HEK293T (cell line): ENCODE results near the gene GAK.

ENCODE experiments used
- CTCF ChIA-PET: fragments of 350-600 bp; formaldehyde crosslinking; extraction: SDS; loops from one replicate; lab custom pipeline; 2021; ENCODE audit warnings: antibody characterized with exemption, inconsistent platforms; lab: Yijun Ruan, JAX
- POLR2A ChIA-PET: fragments of 350-600 bp; formaldehyde crosslinking; extraction: SDS; loops from one replicate; lab custom pipeline; 2020; ENCODE audit warnings: antibody characterized with exemption, inconsistent platforms; lab: Yijun Ruan, JAX
- DNase-seq: peaks from one replicate; pipeline ENCODE4 v3.0.0; 2012; ENCODE audit warnings: mixed read lengths; ENCODE audit errors: extremely low spot score
- ARNT ChIP-seq: fragments of 450-650 bp; IDR thresholded peaks from 2 replicates; pipeline ENCODE4 v1.6.1; 2017; ENCODE audit warnings: mild to moderate bottlenecking
- BHLHE40 ChIP-seq: fragments of 450-650 bp; IDR thresholded peaks from 2 replicates; pipeline ENCODE4 v1.6.1; 2016; ENCODE audit warnings: mild to moderate bottlenecking, moderate library complexity, borderline replicate concordance
- CTBP1 ChIP-seq: fragments of 450-650 bp; IDR thresholded peaks from 2 replicates; pipeline ENCODE4 v1.6.1; 2016; ENCODE audit warnings: borderline replicate concordance
- ELF4 ChIP-seq: fragments of 450-650 bp; IDR thresholded peaks from 2 replicates; pipeline ENCODE4 v1.6.1; 2017; ENCODE audit warnings: antibody characterized with exemption
- FOXA1 ChIP-seq: fragments of 450-650 bp; IDR thresholded peaks from 2 replicates; pipeline ENCODE4 v1.6.1; 2016; ENCODE audit warnings: mild to moderate bottlenecking
- FOXK2 ChIP-seq: fragments of 450-650 bp; IDR thresholded peaks from 2 replicates; pipeline ENCODE4 v1.6.1; 2016; ENCODE audit warnings: mild to moderate bottlenecking
- FOXM1 ChIP-seq: fragments of 450-650 bp; IDR thresholded peaks from 2 replicates; pipeline ENCODE4 v1.6.1; 2017; ENCODE audit warnings: mild to moderate bottlenecking, borderline replicate concordance
- HDGF ChIP-seq: fragments of 450-650 bp; IDR thresholded peaks from 2 replicates; pipeline ENCODE4 v1.6.1; 2017; ENCODE audit warnings: antibody characterized with exemption, borderline replicate concordance
- L3MBTL2 ChIP-seq: fragments of 450-650 bp; conservative IDR thresholded peaks from 2 replicates; pipeline ENCODE4 v1.6.1; 2016; ENCODE audit warnings: mild to moderate bottlenecking
- LEF1 ChIP-seq: fragments of 450-650 bp; IDR thresholded peaks from 2 replicates; pipeline ENCODE4 v1.6.1; 2017; ENCODE audit warnings: mild to moderate bottlenecking, borderline replicate concordance
- NFRKB ChIP-seq: fragments of 450-650 bp; IDR thresholded peaks from 2 replicates; pipeline ENCODE4 v1.6.1; 2016; ENCODE audit warnings: mild to moderate bottlenecking, moderate library complexity
- SP1 ChIP-seq: fragments of 450-650 bp; IDR thresholded peaks from 2 replicates; pipeline ENCODE4 v1.6.1; 2017
- SUZ12 ChIP-seq: fragments of 450-650 bp; IDR thresholded peaks from 2 replicates; pipeline ENCODE4 v1.6.1; 2016; ENCODE audit warnings: mild to moderate bottlenecking
- TARDBP ChIP-seq: fragments of 450-650 bp; IDR thresholded peaks from 2 replicates; pipeline ENCODE4 v1.6.1; 2016
- ZNF384 ChIP-seq: fragments of 450-650 bp; IDR thresholded peaks from 2 replicates; pipeline ENCODE4 v1.6.1; 2016
- TF ChIP-seq, protein P1 (sequence below): fragments of 450-650 bp; IDR thresholded peaks from 2 replicates; pipeline ENCODE4 v1.6.1; 2016

GAK gene

DNA sequence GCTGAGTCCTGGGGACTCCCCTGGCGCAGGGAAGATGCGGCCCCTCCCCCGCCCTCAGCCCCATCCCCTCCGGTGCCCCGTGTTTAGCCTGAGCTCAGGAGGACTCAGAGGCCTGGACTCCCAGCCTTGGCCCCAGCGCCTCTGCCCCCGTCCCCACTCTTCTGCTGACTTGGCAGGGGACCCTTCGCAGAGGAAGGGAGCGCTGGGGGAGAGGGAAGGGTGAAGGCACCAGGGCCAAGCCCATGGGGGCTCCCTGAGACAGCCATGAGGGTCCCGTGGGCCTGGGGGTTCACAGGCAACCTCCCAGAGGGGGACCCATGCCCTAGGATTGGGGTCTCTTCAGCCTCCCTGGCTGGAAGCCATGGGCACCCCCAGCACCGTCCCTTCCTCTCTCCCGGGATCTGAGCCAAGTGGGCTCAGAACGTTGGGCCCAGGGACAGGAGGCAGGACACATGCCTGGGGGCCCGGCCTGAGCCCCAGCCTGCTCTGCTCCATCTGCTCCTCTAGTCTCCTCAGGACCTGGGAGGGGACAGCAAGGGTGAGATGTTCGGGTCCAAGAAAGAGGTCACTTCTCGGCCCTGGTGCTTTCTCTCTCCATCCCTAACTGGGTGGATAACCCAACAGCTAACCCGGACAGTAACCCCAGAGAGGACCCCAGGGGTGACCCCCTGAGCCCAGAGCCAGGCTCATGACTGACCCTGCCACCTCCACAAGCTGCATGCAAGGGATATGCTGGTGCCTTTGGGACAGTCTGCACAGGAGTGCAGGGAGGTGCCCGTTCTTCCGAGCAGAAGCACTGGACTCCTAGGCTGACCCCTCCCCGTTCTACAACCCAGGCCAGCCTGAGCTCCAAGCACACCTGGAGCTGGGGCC is 104.7 kb downstream of the GAK start:
- ChIA-PET CTCF (no interaction called here), POLR2A (interaction anchor here (1.5 kb wide), 1 partner anchor 45 kb away, joined by 5 read pairs; no protein-coding TSS in a partner anchor)
- TF ChIP-seq FOXK2 (no peak), NFRKB (no peak), L3MBTL2 (no peak), BHLHE40 (no peak), CTBP1 (no peak)
- TF ChIP-seq, protein P1, sequence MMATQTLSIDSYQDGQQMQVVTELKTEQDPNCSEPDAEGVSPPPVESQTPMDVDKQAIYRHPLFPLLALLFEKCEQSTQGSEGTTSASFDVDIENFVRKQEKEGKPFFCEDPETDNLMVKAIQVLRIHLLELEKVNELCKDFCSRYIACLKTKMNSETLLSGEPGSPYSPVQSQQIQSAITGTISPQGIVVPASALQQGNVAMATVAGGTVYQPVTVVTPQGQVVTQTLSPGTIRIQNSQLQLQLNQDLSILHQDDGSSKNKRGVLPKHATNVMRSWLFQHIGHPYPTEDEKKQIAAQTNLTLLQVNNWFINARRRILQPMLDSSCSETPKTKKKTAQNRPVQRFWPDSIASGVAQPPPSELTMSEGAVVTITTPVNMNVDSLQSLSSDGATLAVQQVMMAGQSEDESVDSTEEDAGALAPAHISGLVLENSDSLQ, result no peak
- DNase-seq, result no peak

DNA sequence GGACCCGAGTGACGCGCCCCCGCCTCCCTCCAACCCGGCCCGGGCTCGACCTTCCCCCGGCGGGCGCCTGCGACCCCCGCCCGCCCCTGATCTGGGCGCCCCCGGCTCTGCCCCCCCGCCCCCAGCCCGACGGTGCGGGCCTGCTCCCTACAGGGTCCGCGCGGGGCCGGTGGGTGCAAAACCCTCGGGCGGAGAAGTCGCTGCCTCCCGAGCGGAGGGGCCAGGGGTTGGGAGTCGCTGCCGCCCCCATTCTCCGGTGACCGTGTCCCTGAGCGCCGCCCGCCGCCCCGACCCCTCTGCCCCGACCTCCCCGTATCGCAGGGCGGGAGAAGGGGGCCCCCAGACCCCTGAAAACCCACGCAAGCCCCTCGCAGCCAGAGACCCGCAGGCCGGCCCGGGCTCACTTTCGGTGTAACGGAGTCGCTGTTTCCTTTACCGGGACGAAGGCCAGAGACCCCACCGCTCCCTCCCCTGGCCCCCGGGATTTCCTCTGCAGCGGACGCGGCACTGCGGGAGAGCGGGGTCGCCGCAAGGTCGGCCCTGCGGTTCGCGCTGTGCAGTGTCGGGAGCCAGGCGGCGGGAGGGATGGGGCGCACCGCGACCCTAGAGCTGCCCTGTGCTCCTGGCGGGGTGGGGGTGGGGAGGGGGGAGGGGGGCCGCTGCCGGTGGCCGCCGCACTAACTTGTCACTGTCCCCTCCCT is 105.5 kb downstream of the GAK start:
- peak; percentile 58 for DNase-seq
- ChIA-PET POLR2A (interaction anchor here (0.6 to 1.5 kb wide), 2 partner anchors 13 to 45 kb away, joined by 3 to 5 read pairs; no protein-coding TSS in a partner anchor), CTCF (no interaction called here)
- TF ChIP-seq L3MBTL2 (no peak), SP1 (no peak), CTBP1 (no peak), BHLHE40 (no peak)
- TF ChIP-seq, protein P1, result no peak

DNA sequence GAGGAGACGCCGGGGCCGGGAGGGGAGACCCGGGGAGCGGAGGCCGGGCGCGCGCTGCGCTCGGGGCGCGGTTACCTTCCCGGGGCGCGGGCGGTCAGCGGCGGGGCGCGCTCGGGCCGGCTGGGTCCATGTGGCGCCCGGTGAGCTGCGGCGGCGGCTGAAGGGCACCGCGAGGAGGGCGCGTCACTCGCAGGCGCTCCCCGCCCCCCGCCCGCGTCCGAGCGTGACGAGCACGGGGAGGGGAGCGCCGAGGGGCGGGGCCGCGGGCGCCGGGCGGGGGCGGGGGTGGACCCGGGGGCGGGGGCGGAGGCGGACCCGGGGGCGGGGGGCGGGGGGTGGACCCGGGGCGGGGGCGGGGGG is 106.2 kb downstream of the GAK start, which contains the start of gene CPLX1:
Gene CPLX1, minus strand, starts transcription at position 159 of the 360 bp plus-strand sequence. CDS start 1,607 bp downstream, outside the sequence.
- CTCF ChIA-PET, result no interaction called here
- POLR2A ChIA-PET, result interaction anchor here (0.6 kb wide), 1 partner anchor 12 kb away, joined by 3 read pairs; no protein-coding TSS in a partner anchor
- TF ChIP-seq ZNF384 (no peak), FOXM1 (no peak), ELF4 (no peak)
- peak; percentile 84 for DNase-seq

DNA sequence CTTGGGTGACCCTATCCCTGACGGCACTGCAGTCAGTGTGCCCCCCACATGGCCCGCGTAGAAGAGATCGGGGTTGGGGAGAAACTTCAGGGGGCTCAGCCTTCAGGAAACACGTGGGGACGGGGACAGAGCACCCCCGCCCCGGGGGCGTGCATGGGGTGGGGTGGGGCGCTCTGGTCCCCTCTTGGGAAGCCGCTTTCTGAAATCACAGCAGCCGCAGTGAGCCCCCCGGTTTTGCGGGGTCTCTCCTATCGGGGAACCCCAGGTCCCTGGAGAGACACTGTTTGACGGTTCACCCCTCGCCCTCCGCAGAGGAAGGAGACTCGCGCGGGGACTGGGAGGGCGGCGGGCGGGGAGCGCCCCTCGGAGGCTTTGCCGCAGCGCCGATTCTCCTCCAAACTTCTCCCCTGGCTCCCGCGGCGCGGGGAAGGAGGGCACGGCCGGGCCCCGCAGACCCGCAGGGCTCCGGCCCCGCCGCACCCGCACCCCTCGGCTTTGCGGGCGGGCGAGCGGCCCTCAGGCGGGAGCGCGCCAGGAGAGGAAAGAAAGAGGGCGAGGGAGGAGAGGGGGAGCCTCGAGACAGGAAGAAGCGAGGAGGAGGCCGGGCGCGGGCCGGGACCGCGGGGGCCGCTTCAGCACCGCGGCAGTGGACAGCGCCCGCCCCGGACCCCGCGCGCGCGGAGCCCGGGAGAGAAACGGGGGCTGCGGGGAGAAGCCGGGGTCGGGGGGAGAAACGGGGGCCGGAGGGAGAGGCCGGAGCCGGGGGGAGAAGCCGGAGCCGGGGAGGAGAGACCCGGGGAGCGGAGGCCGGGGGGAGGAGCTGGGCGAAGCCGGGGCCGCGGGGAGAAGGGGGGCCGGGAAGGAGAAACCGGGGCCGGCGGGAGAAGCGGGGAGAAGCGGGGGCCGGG is 106.8 kb downstream of the GAK start:
- TF ChIP-seq FOXK2, result no peak
- TF ChIP-seq, protein P1, result no peak
- DNase-seq, result peak; percentile 67
- CTCF ChIA-PET, result no interaction called here
- POLR2A ChIA-PET, result no interaction called here

DNA sequence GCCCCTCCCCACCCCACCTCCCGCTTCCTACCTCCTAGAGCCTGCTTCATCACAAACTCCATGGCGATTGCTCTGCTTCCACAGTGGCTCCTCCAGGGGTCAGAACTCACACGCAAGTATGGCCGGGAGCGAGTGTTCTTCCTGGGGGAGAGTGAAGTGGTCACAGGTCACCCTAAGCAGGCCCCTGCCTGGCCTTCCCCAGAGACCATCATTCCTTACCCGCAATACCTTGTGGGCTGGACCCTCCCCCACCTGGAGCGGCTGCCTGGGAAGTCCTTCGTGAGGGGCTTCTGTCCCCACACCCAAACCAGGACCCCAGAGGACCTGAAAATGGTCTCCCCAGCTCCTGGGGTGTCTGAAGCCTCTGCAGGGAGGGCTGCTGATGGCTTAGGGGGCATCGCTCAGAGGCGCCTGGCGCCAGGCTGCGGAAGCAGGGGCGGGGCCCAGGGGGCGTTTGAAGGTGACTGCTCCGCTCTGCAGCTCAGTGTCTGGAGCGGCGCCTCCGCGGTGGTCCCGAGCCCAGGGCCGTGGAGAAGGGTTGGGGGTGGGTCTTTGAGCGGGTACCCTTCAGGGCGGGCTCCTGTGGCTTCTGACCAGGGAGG is 107.6 kb downstream of the GAK start:
- POLR2A ChIA-PET, result no interaction called here
- TF ChIP-seq FOXA1 (no peak), ELF4 (no peak), SP1 (no peak), SUZ12 (no peak), ZNF384 (no peak), LEF1 (no peak), BHLHE40 (no peak), ARNT (no peak), HDGF (no peak), CTBP1 (no peak), TARDBP (no peak), NFRKB (no peak)
- TF ChIP-seq, protein P1, result no peak
- DNase-seq, result no peak
- CTCF ChIA-PET, result no interaction called here
